NCI-H146 (cell line): ENCODE data around the gene LRRC3B.
A peak's percentile ranks its signal among the peaks of the same experiment; 100 is the strongest.
"Not testable (repeated sequence)": the region's sequence is repeated elsewhere in the genome, so short reads cannot be mapped to it uniquely, and the experiment has no call there.

Source experiments
- DNase-seq: peaks from one replicate; lab custom pipeline; 2025; lab: John Stamatoyannopoulos, UW

The LRRC3B gene, protein sequence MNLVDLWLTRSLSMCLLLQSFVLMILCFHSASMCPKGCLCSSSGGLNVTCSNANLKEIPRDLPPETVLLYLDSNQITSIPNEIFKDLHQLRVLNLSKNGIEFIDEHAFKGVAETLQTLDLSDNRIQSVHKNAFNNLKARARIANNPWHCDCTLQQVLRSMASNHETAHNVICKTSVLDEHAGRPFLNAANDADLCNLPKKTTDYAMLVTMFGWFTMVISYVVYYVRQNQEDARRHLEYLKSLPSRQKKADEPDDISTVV

DNA sequence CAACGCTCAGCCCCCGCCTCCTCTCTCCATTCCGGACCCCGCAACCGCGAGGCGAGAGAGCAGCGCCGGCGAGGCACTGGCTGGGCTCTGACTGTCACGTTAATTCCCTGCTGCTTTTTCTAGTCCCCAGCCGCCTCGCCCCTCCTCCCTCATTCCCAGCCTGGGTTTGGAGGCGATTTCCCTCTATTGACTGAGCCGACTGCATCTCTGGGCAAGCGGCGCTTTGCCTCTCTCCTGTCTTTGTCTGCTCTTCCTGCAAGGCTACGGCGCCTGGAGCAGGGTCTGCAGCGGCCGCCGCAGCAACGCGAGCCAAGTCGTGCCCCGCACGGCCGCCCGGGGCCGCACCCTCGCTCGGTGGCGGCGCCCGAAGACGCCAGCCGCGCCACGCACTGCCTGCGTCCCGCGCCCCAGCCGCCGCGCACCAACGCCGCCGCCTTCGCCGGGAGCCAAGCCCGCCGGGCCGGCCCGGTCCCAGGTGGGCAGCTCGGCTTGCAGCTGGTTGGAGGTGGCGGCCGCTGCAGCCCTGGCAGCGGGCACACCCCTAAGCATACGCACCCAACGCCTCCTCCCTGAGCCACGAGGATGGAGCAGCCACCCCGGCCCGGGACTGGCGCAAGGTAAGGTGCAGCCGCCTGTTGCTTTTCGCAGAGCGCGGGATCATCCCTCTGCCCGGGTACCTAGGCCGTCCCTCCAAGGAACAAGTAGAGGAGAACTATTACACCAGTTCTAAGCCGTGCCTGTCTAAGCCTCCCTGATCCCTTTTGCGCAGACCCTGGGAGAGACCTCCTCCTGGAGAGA is at the start of gene LRRC3B:
Gene LRRC3B, plus strand, starts transcription at position 152 of the 798 bp plus-strand sequence. CDS start 86,901 bp downstream, outside the sequence.
- peak; percentile 21 for DNase-seq

DNA sequence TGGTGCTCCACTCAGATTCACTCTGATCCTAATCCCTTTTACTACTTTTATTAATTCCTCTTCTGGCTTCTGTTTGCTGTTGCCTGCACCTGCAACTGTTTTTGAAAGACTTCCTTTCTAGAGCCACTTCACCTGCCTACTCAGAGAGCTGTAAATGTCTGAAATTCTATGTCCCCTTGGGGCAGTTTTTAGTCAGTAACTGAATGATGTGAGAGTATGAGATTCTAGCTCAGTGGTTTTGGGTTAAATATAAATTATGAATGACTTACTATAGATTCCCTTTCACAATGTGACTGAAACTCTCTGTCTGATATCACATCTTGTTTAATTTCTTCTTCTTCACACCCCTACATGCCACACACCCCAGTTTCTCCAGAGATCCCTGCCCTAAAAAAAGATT is 47.8 kb upstream of the LRRC3B start:
- no peak for DNase-seq

DNA sequence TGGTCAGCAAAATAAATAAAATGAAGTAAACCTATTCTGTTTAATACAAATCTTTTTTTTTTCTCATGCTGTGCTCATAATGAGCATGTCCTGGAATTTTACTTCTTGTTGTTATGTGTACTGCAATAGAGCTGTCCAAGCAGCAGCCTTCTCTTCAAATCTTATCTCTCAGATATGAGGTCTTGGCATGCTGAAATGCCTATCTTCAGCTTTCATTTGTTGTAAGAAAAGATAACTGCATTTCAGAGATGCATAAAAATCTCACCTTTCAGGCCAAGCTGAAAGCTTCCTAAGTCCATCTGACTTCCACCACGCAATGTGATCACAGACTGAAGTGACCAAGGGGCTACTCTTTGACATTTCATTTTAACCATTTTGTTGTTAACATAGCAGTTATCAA is 43.5 kb upstream of the LRRC3B start:
- no peak for DNase-seq

DNA sequence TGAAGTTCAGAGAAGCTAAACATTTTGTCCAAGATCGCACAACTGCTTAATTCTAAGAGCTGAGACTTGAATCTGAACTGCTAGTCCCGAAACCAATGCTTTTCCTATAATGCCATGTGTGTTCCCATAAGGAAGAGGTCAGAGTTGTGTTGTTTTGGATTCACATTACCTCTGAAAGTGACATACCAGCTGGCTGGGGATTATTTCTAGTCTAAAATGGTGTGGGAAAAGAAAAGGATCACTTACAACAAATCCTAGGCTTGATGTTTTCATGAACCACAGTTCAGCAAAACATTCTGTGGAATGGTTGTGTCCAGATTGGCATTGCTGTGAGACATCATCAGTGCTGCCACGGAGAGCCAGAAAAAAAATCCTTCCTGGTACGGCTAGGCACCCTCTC is 35.0 kb upstream of the LRRC3B start:
- no peak for DNase-seq

DNA sequence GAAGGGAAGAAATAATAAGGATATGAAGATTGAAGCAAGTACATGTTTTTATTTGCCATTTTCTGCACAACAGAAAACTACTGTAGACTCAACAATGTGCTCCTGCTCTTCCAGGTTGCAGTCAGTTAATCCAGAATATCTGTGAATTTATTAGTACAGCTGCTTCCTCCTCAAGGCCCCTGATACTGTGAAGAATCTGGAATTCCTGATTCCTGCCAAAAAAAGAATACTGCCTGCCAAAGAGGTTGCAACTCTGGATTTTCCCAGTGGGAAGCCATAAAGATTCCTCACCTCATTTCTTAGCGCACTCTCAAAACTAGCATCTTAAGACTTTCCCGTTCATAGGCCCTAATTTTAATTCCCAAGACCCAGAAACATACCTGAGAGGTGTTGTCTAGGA is 33.6 kb upstream of the LRRC3B start:
- DNase-seq: no peak

DNA sequence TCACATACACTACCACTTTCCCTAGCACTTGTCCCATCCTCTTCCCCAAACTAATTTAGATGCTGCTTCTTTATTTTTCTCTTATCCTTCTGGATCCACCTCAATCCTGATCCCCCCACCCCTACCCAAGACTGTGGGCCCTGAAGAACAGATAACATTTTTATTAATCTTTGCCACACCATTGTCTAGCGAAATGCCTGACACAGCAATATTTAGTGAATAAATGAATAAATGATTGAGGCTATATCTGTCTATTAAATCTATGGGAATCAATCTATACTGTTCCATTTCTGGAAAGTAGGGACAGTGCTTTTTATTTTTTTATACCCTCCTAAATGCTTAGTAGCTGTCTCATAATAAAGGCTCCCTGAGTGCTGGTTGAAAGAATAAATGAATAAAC is 32.9 kb upstream of the LRRC3B start:
- no peak for DNase-seq

DNA sequence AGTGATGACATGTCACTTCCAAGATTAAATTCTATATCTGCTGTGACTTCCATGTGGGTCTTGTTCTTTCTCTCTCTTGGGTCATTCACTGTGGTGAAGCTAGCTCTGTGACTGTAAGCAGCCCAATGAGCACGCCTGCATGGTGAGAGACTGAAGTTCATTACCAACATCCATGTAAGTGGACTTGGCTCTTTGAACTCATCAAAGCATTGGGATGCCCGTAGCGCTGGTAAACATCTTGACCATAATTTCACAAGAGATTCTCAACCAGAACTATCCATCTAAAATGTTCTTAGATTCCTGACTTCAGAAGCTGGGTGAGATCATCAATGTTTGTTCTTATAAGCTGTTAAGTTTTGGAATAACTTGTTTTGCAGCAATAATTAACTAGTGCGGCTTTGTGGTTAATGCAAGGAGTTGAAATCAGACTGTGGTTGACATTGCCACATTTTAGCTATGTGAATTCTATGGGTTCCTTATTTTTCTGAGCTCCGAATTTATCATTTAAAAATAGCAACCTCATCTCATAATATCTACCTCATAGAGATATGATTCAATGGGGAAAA is 31.6 kb upstream of the LRRC3B start:
- no peak for DNase-seq

DNA sequence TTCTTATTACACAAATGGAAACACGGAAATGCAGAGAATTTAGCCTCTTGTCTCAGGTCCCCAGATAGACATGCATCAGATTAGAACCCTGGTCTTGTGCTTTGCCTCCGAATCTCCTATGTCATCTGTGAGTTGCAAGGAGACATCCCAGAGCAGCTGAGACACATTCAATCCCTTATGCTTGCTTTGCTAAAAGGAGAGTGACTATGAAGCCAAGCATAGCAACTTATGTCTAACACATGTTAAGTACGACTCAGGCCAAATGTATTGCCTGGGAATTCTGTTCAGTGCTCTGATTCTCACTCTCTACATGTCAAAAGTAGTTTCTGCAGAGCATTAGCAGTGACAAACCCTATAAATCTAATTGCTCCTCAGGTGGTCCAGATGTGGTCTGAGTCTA is 30.6 kb upstream of the LRRC3B start:
- DNase-seq: no peak

DNA sequence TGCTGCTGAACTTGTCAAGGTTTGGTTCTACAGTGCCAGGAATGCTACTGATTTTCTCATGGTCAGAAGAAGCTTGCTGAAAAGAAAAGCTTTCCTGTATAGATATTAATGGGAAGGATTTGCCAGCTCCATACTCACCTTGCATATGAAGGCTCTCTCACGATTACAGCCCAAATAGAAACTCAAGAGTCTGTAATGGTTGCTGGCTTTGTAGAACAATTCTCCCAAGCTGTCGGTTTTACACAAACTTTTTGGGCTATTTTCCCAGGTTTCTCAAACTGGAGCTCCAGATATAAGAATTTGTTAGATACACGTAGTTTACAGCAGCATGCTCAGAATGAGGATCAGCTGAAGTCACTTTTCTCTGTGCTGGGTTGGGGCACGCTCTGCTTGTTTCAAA is 30.1 kb upstream of the LRRC3B start:
- DNase-seq: no peak

DNA sequence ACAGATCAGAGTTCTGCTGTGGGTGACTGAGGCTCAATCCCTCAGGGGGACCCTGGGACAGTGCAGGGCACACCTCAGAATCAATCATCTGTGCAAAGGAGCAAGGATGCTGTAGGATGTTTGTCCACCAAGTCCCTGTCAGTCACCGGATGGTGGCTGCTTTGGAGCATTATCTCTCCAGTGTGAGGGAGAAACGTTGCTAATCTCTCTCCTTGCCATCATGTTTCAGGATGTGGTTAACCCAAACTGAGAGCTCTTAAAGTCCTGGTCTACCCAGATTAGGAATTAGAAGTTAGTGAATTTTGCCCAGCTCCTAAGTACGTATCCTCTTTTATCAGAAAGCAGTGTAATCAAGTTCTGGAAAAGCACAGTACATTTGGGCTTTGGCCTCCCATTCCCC is 26.2 kb upstream of the LRRC3B start:
- no peak for DNase-seq

DNA sequence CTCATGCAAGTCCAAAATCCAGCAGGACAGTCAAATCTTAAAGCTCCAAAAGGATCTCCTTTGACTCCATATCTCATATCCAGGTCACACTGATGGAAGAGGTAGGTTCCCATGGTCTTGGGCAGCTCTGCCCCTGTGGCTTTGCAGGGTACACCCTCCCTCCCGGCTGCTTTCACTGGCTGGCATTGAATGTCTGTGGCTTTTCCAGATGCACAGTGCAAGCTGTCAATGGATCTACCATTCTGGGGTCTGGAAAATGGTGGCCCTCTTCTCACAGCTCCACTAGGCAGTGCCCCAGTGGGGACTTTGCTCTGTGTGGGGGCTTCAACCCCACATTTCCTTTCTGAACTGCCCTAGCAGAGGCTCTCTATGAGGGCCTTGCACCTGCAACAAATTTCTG is 19.3 kb upstream of the LRRC3B start:
- DNase-seq: not testable (repeated sequence)

DNA sequence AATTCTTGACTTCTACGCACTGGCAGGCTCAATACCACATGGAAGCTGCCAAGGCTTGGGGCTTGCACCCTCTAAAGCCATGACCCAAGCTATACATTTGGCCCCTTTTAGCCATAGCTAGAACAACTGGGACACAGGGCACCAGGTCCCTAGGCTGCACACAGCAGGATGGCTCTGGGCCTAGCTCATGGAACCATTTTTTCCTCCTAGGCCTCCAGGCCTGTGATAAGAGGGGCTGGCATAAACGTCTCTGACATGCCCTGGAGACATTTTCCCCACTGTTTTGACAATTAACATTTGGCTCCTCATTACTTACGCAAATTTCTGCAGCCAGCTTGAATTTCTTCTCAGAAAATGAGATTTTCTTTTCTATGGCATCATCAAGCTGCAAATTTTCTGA is 18.8 kb upstream of the LRRC3B start:
- not testable (repeated sequence) for DNase-seq

DNA sequence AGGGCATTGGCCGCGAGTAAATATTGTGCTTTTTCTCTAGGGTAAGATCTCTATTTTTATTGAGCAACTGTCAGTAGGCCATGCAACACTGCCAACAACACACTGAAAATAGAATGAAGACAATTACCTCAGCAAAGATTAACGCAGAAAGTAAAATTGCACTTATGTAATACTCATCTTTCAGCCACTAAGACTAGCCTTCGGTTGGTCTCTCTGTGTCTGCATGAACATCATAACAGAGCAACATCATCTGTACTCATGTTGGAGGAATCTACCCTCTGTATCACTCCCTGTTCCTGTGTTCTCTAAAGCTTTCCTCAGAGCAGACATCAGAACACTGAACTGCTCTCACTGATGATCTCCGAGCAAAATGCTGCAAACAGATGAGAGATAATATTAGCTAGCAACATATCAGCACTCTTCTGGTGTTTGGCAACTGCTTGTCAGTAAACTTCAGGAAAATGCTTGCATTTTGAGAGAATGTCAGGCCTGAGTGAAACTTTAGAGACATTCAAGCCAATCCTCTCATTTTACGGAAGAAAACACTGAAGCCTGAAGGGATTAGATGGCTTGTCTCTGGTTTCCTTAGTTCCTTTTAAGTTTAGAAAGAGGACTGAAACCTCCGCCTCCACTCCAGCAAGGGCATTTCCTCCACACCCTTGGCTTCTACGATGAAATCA is 8.4 kb upstream of the LRRC3B start:
- no peak for DNase-seq

DNA sequence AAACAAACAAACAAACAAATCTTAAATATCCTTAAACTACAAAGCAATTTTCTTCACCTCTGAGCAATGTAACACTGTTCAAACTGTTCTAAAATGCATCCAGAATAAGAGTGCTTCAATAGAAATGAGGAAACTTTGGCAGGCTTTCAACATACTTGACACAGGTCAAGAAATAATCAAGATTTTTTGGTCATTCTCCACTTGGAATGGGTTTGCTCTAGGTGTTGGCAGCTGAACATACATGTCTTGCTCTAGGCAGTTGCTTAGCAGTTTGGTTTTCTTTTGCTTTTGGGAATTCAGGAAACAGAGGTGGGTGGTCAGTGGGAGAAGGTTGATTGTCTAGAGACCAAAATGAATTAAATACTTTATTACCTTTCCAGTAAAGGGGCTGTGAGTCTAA is 1.4 kb upstream of the LRRC3B start:
- no peak for DNase-seq

DNA sequence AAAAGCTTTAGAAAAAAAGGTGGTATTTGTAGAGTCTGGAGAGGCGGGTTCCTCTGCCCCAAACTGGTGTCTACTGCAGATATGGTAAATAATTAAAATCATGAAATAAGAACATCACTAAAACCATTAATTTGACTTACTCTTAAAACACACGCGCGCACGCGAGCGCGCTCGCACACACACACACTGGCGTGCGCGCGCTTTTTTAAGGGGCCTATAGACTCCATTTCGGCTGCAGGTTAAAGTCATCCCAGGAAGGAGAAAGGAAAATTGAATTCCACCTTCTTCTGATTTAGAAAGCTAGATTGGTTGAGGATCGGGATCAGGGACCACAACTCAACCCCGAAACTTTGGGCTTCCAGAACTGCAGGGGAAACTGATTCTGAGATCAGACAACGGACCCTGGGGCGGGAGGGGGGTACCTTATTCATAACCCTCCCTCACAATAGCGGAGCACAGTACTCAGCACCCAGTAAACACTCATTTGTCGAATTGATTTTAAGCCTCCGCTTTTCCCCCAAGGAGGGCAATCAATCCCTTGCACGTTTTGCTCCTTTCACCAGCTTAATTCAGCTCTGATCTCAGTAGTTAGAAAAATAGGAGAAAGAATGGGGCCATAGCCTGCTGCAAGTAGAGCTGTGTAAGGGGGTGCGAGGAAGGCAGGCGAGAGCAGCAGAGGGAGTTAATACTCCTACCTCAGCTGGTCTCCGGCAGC is 509 bp upstream of the LRRC3B start:
- no peak for DNase-seq

DNA sequence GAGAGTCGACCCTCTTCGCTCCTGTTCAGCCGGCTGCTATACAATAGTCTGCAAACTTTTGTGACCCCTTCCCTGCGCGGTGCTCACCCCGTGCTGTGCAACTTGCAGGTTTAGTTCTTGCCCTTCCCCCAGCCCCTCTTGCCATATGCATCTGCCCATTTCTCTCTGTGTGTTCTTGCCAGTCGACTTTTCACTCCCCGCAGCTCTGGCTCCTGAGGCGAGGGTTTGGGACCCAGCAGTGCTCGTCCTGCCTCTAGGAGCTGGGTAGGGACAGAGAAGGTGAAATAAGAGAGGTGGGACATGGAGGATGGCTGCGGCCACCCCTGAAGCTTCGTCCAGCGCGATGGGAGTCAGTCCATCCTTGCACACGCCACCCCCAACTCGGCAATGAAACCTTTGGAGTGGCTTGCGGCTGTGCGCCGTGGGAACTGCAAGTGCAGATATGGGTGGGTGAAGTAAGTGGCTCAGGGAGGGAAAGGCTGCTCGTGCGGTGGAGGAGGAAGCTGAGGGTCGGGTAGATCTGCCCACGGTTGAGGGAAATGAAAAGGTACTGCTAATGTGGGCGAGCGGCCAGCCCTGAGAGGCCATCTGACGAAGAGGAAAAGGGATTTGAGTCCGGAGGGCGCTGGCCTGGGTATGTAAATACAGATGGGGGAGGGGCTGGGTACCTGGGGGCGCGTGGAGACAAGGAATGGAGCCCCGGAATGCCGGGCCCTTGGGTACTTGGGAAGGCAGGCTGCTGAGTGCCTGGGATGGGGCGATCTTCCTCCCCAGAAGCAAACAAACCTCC is 1.0 kb downstream of the LRRC3B start:
- no peak for DNase-seq

DNA sequence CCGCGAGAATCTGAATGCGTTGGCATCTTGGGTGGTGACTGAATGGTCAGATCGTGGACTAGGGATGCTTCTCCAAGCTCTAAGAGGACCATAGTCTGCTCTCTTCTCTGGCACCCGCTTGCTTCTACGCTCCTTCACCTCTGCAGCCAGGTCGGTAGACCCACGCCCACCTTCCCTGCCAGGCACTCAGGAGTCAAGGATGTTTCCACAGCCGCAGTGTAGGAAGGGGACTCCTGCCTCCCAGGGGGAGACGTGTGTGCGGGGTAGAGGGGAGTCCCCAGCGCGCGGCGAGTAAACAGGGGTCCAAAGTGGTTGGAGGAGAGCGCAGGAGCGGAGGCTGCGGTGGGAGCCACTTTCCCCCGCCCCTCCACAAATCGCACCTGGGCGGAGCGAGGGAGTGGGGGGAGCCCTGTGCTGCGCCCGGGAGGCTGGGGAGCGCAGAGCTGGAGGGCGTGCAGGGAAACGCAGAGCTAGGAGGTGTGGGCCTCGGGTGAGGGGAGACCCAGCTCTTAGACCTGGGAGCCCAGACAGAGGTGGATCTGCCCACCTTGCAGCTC is 1.7 kb downstream of the LRRC3B start:
- no peak for DNase-seq

DNA sequence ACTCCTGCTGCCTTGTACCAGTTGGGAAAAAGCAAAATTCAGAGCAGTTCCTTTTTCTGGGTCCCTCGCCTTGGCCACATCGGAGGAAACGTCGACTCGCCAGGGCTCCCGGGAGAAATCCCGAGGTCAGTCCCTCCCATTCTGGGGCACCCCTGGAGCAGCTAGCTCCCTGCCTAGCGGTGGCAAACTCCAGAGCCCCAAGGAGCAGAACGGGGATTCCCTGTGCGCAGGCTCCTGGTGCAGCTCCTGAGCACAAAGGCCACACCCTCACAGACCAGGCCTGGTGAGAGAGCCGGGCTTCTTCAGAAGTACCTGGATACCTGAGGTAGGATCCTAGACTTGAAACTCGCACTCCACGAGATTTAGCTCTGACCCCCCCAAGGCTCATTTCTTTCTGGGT is 2.6 kb downstream of the LRRC3B start:
- no peak for DNase-seq

DNA sequence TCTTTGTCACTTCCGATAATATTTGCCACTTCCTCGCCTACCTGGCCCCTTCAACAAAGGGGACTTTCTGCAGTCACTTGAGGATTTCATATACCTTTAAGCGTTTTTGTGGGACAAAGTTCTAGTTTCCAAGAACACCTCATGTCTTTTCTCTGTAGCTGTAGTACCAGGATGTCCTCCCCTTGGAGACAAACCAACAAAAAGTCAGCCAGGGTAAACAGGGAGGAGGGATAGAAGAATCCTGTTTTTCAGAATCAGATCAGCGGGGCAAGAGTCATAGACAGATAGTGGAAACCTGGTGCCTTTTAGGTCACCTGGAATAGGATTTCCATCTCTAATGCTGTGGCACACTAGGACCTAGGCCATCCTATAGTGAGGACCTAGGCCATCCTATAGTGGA is 4.5 kb downstream of the LRRC3B start:
- DNase-seq: no peak

DNA sequence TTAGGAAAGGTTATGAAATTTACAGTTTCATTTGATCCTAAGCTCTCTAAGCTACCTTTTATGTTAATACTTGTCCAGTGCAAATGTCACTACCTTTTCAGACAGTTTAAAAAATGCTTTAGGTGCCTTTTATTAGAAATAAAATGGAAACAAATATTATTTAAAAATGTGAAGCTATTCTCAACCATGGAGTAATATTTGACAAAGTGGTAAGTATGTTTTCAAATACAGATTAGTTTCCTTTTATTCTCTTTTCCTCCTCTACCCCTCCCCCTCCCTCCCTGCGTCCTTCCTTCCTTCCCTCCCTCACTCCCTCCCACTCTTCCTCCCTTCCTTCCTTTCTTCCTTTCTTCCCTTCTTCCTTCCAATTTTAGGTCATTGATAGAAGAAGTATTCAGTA is 6.3 kb downstream of the LRRC3B start:
- no peak for DNase-seq
